GM19239 (cell line): ENCODE measurements around the gene RPL41.
A peak's percentile ranks its signal among the peaks of the same experiment; 100 is the strongest.
"Not testable (repeated sequence)": the region's sequence is repeated elsewhere in the genome, so short reads cannot be mapped to it uniquely, and the experiment has no call there.

Experiments used
- DNase-seq: peaks from one replicate; pipeline ENCODE4 v3.0.0; 2011; ENCODE audit warnings: low spot score; ENCODE audit not compliant: insufficient read length
- FAIRE-seq: peaks from 2 replicates; lab custom pipeline; 2011; peaks lifted over from hg19 to GRCh38; lab: Jason Lieb, UNC

Gene RPL41

GRCh38 chr12:56102683-56103065 is 13.8 kb upstream of the RPL41 start:
- DNase-seq (no peak), FAIRE-seq (no peak)

- FAIRE-seq (no peak), DNase-seq (no peak)
Observed at GRCh38 chr12:56103066-56103711, 13.2 kb upstream of the RPL41 start.

- FAIRE-seq, result no peak
- DNase-seq, result no peak
Observed at GRCh38 chr12:56103823-56104108, 12.7 kb upstream of the RPL41 start.

- FAIRE-seq, result peak; percentile 93
Observed at GRCh38 chr12:56104109-56104814, 12.2 kb upstream of the RPL41 start, which contains the start of gene PA2G4. PA2G4 (plus strand) TSS chr12:56104559; CDS start chr12:56104738, 179 bp downstream.

GRCh38 chr12:56104815-56105608 is 11.4 kb upstream of the RPL41 start:
- DNase-seq (no peak), FAIRE-seq (no peak)

More at GRCh38 chr12:56104109-56104814, 12.2 kb upstream of the RPL41 start, which contains the start of gene PA2G4:
- DNase-seq, result peak; percentile 93

GRCh38 chr12:56105609-56105902 is 10.9 kb upstream of the RPL41 start:
- DNase-seq, result no peak
- no peak for FAIRE-seq

- no peak for DNase-seq
- FAIRE-seq, result no peak
Observed at GRCh38 chr12:56107242-56107641, 9.2 kb upstream of the RPL41 start.

- no peak for DNase-seq
- FAIRE-seq, result no peak
Observed at GRCh38 chr12:56110571-56110970, 5.9 kb upstream of the RPL41 start.

GRCh38 chr12:56114084-56114483 is 2.3 kb upstream of the RPL41 start:
- DNase-seq, result no peak
- FAIRE-seq, result no peak

- no peak for DNase-seq
- no peak for FAIRE-seq
Observed at GRCh38 chr12:56115329-56115728, 1.1 kb upstream of the RPL41 start.

GRCh38 chr12:56117082-56117706 is 761 bp downstream of the RPL41 start:
- not testable (repeated sequence) for DNase-seq, FAIRE-seq

GRCh38 chr12:56117778-56118687 is 1.6 kb downstream of the RPL41 start, which contains the start of gene ZC3H10:
ZC3H10 (plus strand) TSS chr12:56118266; CDS start chr12:56120563, 2,297 bp downstream.
- FAIRE-seq, result peak; percentile 100
- DNase-seq, result peak; percentile 70

- peak; percentile 57 for FAIRE-seq
Observed at GRCh38 chr12:56118688-56119357, 2.4 kb downstream of the RPL41 start.

GRCh38 chr12:56119361-56119796 is 2.9 kb downstream of the RPL41 start:
- FAIRE-seq (peak; percentile 80), DNase-seq (peak; percentile 44)

More at GRCh38 chr12:56118688-56119357, 2.4 kb downstream of the RPL41 start:
- DNase-seq, result no peak

- FAIRE-seq, result no peak
- DNase-seq, result no peak
Observed at GRCh38 chr12:56120158-56120846, 3.9 kb downstream of the RPL41 start.

GRCh38 chr12:56121204-56121870 is 4.9 kb downstream of the RPL41 start:
- FAIRE-seq (no peak), DNase-seq (no peak)

GRCh38 chr12:56122637-56123036 is 6.2 kb downstream of the RPL41 start:
- DNase-seq (no peak), FAIRE-seq (no peak)

GRCh38 chr12:56124133-56124532 is 7.7 kb downstream of the RPL41 start:
- no peak for FAIRE-seq
- no peak for DNase-seq
